ENCODE results near the gene NGEF.

NGEF gene

DNA sequence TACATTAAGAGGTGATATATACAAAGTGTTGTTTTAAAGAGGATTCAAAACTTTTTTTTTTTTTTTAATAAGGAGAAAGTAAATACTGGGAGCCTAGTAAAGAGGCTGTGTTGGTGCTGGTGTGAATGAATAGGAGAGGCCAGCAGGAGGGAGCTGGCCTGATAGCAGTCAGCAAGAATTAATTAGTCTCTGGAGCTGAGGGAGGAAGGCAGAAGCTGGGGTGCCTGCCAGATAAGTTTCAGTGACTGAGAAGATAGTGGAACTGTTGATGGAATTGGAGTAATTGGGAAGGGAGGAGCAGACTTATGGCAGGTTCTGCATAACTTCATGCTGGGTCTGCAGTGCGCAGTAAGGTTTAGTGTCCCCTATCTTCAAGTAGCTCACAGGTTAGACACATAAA, 179.2 kb downstream of the NGEF start:
- no peak for DNase-seq (ENCODE audit: low spot score)

GRCh38 chr2:232831496-232831895, 181.6 kb downstream of the NGEF start:
- no peak for DNase-seq (ENCODE audit: low spot score)

- no peak for DNase-seq (ENCODE audit: low spot score)
Observed at GRCh38 chr2:232829988-232830387, 183.1 kb downstream of the NGEF start.

Data from NAMALWA (cell line).